ACC112 (cell line): ENCODE results near the gene INAVA.

Source experiments
- H2AFZ ChIP-seq: fragments of 200-600 bp; sonication (generic); one replicate; pipeline ENCODE4 v1.6.0; 2017; ENCODE audit warnings: antibody characterized with exemption, low read length; ENCODE audit not compliant: unreplicated experiment
- H3K27ac ChIP-seq: fragments of 200-600 bp; sonication (generic); 2 replicates; pipeline ENCODE4 v1.5.1; 2014; ENCODE audit warnings: low read depth, mild to moderate bottlenecking, antibody characterized with exemption, low read length, moderate library complexity
- H3K27me3 ChIP-seq: fragments of 200-600 bp; sonication (generic); 2 replicates; pipeline ENCODE4 v1.6.1; 2014; ENCODE audit warnings: mild to moderate bottlenecking, antibody characterized with exemption, low read length, moderate library complexity, mixed read lengths; ENCODE audit not compliant: insufficient read depth
- H3K36me3 ChIP-seq: fragments of 200-600 bp; sonication (generic); 2 replicates; pipeline ENCODE4 v1.6.1; 2016; ENCODE audit warnings: mild to moderate bottlenecking, antibody characterized with exemption, low read length, moderate library complexity, mixed read lengths; ENCODE audit not compliant: insufficient read depth
- H3K4me1 ChIP-seq: fragments of 200-600 bp; sonication (generic); one replicate; pipeline ENCODE4 v1.6.1; 2016; ENCODE audit warnings: low read length, mixed read lengths; ENCODE audit not compliant: insufficient read depth, unreplicated experiment, control insufficient read depth
- H3K4me3 ChIP-seq: fragments of 200-600 bp; sonication (generic); 2 replicates; pipeline ENCODE4 v1.5.1; 2014; ENCODE audit warnings: mild to moderate bottlenecking, low read depth, low read length
- H3K79me2 ChIP-seq: fragments of 200-600 bp; sonication (generic); one replicate; pipeline ENCODE4 v1.6.0; 2016; ENCODE audit warnings: low read length; ENCODE audit not compliant: control insufficient read depth, unreplicated experiment, insufficient read depth

Gene INAVA

DNA sequence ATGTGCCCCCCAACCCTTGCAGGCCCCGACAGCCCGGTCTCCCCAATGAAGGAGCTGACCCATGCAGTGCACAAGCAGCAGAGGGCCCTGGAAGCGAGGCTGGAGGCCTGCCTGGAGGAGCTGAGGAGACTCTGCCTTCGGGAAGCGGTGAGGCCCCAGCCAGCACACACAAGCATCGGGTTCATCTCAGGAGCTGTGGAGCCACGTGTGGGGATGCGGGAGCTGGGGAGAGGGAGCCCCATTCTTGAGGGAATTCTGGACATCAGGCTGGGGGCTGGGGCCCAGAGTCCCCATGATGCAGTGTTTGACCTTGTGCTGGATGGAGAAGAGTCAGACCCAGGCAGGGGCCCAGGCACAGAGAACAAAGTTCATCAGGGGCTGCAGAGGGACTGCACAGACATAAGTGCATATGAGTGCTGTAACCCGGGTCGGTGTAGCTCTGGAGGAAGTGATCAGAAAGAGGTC, 4.8 kb downstream of the INAVA start:
- Histone ChIP-seq H3K36me3 (no peaks in the 10 kb centered on the region), H3K4me1 (peaks cover 5% of the 10 kb centered on the region), H3K79me2 (no peaks in the 10 kb centered on the region), H3K4me3 (no peak overlapping the region), H2AFZ (no peak overlapping the region), H3K27me3 (no peaks in the 10 kb centered on the region), H3K27ac (no peak overlapping the region)

DNA sequence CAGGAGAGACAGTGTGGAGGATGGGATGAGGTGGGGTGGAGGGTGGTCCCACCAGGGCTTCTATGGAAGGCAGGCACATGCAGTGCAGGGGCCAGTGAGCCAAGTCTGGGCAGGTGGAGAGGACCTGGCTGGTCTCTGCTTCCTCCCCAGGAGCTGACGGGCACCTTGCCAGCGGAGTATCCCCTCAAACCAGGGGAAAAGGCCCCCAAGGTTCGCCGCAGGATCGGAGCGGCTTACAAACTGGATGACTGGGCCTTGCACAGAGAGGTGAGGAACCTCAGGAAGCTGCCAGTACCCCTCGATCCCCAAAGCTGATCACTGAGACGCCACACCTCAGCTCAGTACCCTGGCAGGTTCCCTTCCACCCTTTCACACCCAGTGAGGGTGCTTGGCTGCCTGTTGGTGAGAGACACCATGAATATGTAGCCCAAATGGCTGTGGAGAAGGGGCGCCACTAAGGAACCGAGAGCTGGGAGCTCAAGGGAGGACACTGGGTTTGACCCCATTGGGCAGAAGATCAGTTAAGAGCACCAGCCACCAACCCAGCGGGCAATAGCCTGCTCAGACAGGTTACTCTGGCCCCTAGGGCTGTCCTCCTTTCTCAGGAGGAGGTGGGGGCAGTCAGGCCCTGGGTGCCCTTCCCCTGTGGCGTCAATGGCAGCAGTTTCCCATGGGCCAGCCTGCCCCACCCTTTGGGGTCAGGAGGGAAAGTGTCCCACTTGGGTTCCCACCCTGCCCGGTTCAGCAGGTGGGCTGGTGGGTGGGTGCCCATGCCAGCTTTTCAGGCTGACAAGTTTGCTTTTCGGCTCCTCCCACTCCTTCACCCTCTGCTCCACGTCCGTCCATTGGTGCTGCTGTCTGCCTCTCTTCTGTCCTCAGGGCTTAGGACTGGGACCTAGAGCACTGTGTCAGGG, 5.5 kb downstream of the INAVA start:
- H3K36me3 ChIP-seq = no peaks in the 10 kb centered on the region
- no peak overlapping the region for H3K27ac ChIP-seq
- H3K79me2 ChIP-seq = no peaks in the 10 kb centered on the region
- peaks cover 5% of the 10 kb centered on the region for H3K4me1 ChIP-seq
- no peak overlapping the region for H2AFZ ChIP-seq
- no peak overlapping the region for H3K4me3 ChIP-seq
- H3K27me3 ChIP-seq = no peaks in the 10 kb centered on the region

DNA sequence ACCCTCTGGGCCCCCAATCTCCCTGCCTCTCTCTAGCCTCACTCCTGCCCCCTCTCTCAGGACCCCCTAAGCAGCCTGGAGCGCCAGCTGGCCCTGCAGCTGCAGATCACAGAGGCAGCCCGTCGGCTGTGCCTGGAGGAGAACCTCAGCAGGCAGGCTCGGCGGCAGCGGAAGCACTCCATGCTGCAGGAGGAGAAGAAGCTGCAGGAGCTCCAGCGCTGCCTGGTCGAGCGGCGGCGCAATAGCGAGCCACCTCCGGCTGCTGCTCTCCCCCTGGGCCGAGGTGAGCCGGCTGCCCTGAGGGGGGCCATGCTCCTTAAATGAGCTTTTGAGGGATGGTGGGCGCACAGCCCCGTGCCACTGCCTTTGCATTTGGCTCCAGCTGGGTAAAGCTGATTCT, 6.2 kb downstream of the INAVA start:
- Histone ChIP-seq H3K4me3 (no peak overlapping the region), H3K4me1 (peaks cover 5% of the 10 kb centered on the region), H3K27ac (no peak overlapping the region), H3K79me2 (no peaks in the 10 kb centered on the region), H3K36me3 (no peaks in the 10 kb centered on the region), H3K27me3 (no peaks in the 10 kb centered on the region), H2AFZ (no peak overlapping the region)

DNA sequence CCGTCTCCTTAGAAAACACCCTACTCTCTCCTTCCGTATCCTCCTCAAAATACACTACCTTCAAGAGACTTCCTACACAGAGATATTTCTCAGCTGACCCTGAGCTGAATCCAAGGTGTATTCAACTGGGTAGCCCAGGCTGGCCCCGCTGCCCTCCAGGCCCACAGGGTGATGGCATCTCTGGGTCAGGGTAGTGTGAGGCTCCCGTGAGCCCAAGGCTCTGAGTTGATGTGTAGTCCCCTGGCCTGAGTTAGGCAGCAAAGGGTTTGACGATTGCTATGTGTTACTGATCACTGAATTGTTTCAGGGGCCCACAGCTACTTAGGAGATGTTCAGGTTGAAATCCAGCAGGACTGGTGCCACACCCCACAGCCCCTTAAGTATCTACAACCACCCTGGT, 6.7 kb downstream of the INAVA start:
- H2AFZ ChIP-seq = no peak overlapping the region
- H3K36me3 ChIP-seq = no peaks in the 10 kb centered on the region
- H3K27ac ChIP-seq = no peak overlapping the region
- H3K4me1 ChIP-seq = peaks cover 4% of the 10 kb centered on the region
- H3K27me3 ChIP-seq = no peaks in the 10 kb centered on the region
- no peaks in the 10 kb centered on the region for H3K79me2 ChIP-seq
- no peak overlapping the region for H3K4me3 ChIP-seq

DNA sequence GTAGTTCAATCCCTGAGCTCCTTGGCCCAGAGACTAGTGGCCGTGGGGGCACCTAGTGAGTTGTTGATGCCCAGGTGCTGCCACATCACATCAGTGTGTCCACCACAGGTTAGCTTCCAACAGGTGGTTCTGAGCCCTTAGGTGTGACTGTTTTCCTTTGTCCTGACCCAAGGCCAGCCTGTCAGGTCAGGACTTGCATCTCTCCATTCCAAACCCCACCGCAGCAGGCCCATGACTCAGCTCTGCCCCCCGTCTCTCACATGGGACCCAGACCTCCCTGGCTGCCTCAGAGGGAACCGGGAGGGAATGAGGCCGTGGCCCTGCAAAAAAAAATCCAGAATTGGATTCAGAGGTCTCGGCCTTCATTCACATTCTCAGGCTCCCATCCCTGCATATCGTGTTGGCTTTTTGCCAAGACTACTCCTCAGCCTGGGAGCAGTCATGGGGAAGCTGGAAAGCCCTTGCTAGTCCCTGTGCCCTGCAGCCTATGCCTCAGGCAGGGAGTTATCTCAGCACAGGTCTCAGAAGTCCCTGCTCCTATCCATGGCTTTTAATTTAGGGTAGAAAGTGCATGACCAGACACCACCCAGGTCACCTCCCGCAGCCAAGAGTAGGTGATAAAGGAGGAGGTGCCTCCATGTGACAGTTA, 7.2 kb downstream of the INAVA start:
- Histone ChIP-seq H3K4me1 (no peaks in the 10 kb centered on the region), H3K36me3 (no peaks in the 10 kb centered on the region), H3K27ac (no peak overlapping the region), H3K79me2 (no peaks in the 10 kb centered on the region), H3K4me3 (no peak overlapping the region), H3K27me3 (no peaks in the 10 kb centered on the region), H2AFZ (no peak overlapping the region)

DNA sequence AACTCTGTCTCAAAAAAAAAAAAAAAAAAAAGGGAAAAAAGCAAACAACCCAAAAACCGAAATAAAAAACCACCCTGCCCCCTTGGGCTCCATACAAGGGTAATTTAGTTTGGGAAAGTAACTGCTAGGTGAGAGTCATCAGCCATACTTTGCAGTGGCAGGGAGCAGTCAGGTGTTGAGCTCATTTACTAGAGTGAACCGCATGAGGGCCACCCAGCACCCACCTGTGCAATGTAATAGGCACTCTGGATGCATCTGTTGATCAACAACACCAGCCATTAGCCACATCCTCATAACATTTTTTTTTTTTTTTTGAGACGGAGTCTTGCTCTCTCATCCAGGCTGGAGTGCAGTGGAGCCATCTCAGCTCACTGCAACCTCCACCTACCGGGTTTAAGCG, 9.1 kb downstream of the INAVA start:
- Histone ChIP-seq H3K27me3 (no peaks in the 10 kb centered on the region), H3K36me3 (no peaks in the 10 kb centered on the region), H2AFZ (no peak overlapping the region), H3K4me3 (no peak overlapping the region), H3K79me2 (no peaks in the 10 kb centered on the region), H3K27ac (no peak overlapping the region), H3K4me1 (no peaks in the 10 kb centered on the region)

DNA sequence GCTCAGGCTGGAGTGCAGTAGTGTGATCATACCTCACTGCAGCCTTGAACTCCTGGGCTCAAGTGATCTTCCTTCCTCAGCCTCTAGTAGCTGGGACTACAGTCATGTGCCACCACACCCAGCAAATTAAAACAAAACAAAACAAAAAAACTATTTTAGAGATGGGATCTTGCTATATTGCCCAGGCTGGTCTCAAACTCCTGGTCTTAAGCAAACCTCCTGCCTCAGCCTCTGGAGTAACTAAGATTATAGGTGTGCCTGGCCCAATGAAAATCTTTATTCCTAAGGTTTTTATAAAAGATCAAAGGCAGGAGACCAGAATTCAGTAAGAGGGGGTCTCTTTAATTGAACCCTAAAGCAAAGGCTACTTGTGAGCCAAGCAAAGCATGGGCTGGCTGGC, 10.1 kb downstream of the INAVA start:
- H2AFZ ChIP-seq = no peak overlapping the region
- H3K79me2 ChIP-seq = no peaks in the 10 kb centered on the region
- no peak overlapping the region for H3K4me3 ChIP-seq
- H3K27ac ChIP-seq = no peak overlapping the region
- no peaks in the 10 kb centered on the region for H3K27me3 ChIP-seq
- H3K4me1 ChIP-seq = no peaks in the 10 kb centered on the region
- H3K36me3 ChIP-seq = no peaks in the 10 kb centered on the region

DNA sequence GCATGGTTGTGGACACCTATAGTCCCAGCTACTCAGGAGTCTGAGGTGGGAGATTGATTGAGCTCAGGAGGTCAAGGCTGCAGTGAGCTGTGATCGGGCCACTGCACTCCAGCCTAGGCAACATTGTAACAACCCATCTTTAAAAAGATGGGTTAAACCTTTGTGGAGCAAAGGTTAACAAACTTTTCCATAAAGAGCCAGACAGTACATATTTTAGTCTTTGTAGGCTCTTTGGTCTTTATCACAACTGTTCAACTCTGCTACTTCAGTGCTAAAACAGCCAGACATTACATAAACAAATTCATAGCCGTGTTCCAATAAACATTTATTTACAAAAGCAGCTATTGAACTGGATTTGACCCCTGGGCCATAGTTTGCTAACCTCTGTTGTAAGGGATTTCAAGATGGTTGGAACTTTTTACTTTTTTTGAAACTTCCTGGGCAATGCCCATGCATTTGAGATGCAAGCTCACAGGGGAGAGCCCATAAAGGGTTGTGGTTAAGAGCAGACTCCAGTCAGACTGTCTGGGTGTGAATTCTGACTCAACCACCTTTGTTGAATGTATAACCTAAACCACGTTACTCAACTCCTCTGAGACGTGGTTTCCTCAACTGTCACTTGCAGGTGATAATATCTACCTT, 10.8 kb downstream of the INAVA start:
- no peak overlapping the region for H3K27ac ChIP-seq
- no peaks in the 10 kb centered on the region for H3K36me3 ChIP-seq
- H2AFZ ChIP-seq = no peak overlapping the region
- H3K4me3 ChIP-seq = no peak overlapping the region
- H3K79me2 ChIP-seq = no peaks in the 10 kb centered on the region
- H3K27me3 ChIP-seq = no peaks in the 10 kb centered on the region
- no peaks in the 10 kb centered on the region for H3K4me1 ChIP-seq

DNA sequence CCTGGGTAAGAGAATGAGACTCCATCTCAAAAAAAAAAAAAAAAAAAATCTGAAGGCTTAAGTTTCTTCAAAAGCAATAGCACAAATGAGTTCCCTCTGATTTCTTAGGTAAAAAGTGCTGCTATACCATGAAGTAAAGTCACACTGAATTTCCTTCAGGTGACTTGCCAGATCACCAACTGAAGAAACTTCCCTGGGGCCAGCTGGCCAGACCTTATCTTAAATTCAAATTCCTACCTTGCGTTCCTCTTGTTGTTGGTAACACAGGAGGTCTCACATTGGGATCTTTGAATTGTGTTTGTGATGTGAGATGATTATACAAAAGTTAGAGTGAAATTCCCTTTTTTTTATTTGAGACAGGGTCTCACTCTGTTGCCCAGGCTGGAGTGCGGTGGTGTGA, 11.8 kb downstream of the INAVA start:
- no peaks in the 10 kb centered on the region for H3K27me3 ChIP-seq
- no peaks in the 10 kb centered on the region for H3K36me3 ChIP-seq
- no peak overlapping the region for H2AFZ ChIP-seq
- no peaks in the 10 kb centered on the region for H3K79me2 ChIP-seq
- H3K27ac ChIP-seq = no peak overlapping the region
- no peaks in the 10 kb centered on the region for H3K4me1 ChIP-seq
- no peak overlapping the region for H3K4me3 ChIP-seq

DNA sequence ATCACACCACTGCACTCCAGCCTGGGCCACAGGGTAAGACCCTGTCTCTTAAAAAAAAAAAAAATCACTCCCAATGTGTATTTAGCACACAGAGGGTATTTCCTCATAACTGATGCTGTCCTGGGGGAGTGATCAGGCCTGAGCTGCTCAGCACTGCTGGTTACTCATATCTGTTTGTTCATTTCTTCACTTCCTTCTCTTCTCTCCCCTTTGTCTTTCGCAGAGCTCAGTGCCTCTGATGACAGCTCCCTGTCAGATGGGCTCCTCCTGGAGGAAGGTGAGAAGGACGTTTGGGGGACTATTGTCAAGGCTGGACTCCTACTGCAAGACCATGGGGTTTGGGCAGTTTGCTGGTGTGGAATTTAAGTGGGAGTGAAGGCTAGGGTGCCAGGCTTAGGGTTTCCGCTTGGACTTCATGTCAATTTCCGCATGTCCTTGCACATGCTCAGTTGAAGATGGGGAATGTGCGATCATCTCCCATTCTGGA, 13.0 kb downstream of the INAVA start:
- Histone ChIP-seq H3K4me1 (no peaks in the 10 kb centered on the region), H3K79me2 (no peaks in the 10 kb centered on the region), H3K27ac (no peak overlapping the region), H3K4me3 (no peak overlapping the region), H3K27me3 (no peaks in the 10 kb centered on the region), H3K36me3 (no peaks in the 10 kb centered on the region), H2AFZ (no peak overlapping the region)
